Neuronal stem cell (in vitro differentiated cells): ENCODE data around the gene GALNT11.
A peak's percentile ranks its signal among the peaks of the same experiment; 100 is the strongest.
"Not testable (repeated sequence)": the region's sequence is repeated elsewhere in the genome, so short reads cannot be mapped to it uniquely, and the experiment has no call there.

Source experiments
- DNase-seq: peaks from one replicate; pipeline ENCODE4 v3.0.0-alpha.2; 2013; ENCODE audit warnings: low spot score
- H2AFZ ChIP-seq: one replicate; pipeline ENCODE4 v1.6.1; 2013; ENCODE audit warnings: mild to moderate bottlenecking, low read length, inconsistent platforms
- H2AK5ac ChIP-seq: 2 replicates; pipeline ENCODE4 v1.6.1; 2013; ENCODE audit warnings: low read depth, mild to moderate bottlenecking, inconsistent platforms, low read length, moderate library complexity, mixed read lengths
- H2BK120ac ChIP-seq: 2 replicates; pipeline ENCODE4 v1.6.1; 2013; ENCODE audit warnings: low read depth, mild to moderate bottlenecking, inconsistent platforms, low read length, moderate library complexity, mixed read lengths
- H2BK12ac ChIP-seq: one replicate; pipeline ENCODE4 v1.6.1; 2013; ENCODE audit warnings: low read length, inconsistent platforms
- H2BK15ac ChIP-seq: 2 replicates; pipeline ENCODE4 v1.6.1; 2013; ENCODE audit warnings: mild to moderate bottlenecking, low read length, inconsistent platforms, mixed read lengths
- H2BK5ac ChIP-seq: one replicate; pipeline ENCODE4 v1.6.1; 2013; ENCODE audit warnings: inconsistent platforms, mild to moderate bottlenecking, low read length, moderate library complexity
- H3K14ac ChIP-seq: one replicate; pipeline ENCODE4 v1.6.1; 2013; ENCODE audit warnings: low read length, inconsistent platforms
- H3K18ac ChIP-seq: 2 replicates; pipeline ENCODE4 v1.6.1; 2013; ENCODE audit warnings: low read length, inconsistent platforms
- H3K23ac ChIP-seq: 2 replicates; pipeline ENCODE4 v1.6.1; 2013; ENCODE audit warnings: low read depth, mild to moderate bottlenecking, mixed read lengths, low read length, inconsistent platforms; ENCODE audit not compliant: poor library complexity
- H3K27ac ChIP-seq: replicated peaks from 3 replicates; pipeline ENCODE4 v1.5.1; 2013; ENCODE audit warnings: low read length, inconsistent platforms
- H3K27me3 ChIP-seq, 3 experiments: 2 replicates each; pipeline ENCODE4 v1.6.1; 2013; ENCODE audit warnings: low read length in 3 of 3, mild to moderate bottlenecking in 2 of 3, inconsistent platforms in 1 of 3, low read depth in 1 of 3, mixed read lengths in 1 of 3, moderate library complexity in 1 of 3; ENCODE audit not compliant: control insufficient read depth in 3 of 3, insufficient read depth in 3 of 3
- H3K36me3 ChIP-seq, 2 donors: replicated peaks in 1 of 2; 2 replicates each; pipeline ENCODE4 v1.6.1; 2013; ENCODE audit warnings: low read length in 2 of 2; ENCODE audit not compliant: control insufficient read depth in 2 of 2, insufficient read depth in 2 of 2
- H3K4ac ChIP-seq: 2 replicates; pipeline ENCODE4 v1.6.1; 2013; ENCODE audit warnings: inconsistent platforms, mild to moderate bottlenecking, low read length, moderate library complexity
- H3K4me1 ChIP-seq, 2 donors: 1 replicate in 1 of 2; 2 replicates in 1 of 2; pipeline ENCODE4 v1.6.1; 2013; ENCODE audit warnings: low read length in 2 of 2, low read depth in 1 of 2; ENCODE audit not compliant: control insufficient read depth in 2 of 2, insufficient read depth in 1 of 2
- H3K4me2 ChIP-seq: one replicate; pipeline ENCODE4 v1.6.1; 2013; ENCODE audit warnings: mild to moderate bottlenecking, low read length, inconsistent platforms; ENCODE audit not compliant: insufficient read depth, poor library complexity, severe bottlenecking
- H3K4me3 ChIP-seq, 2 donors: 2 replicates each; pipeline ENCODE4 v1.5.1; 2013; ENCODE audit warnings: low read length in 2 of 2, mild to moderate bottlenecking in 2 of 2, inconsistent platforms in 1 of 2, moderate library complexity in 1 of 2
- H3K79me1 ChIP-seq: one replicate; pipeline ENCODE4 v1.6.1; 2013; ENCODE audit warnings: low read depth, mild to moderate bottlenecking, inconsistent platforms, low read length, moderate library complexity
- H3K9ac ChIP-seq: one replicate; pipeline ENCODE4 v1.6.1; 2013; ENCODE audit warnings: mild to moderate bottlenecking, low read depth, low read length, inconsistent platforms; ENCODE audit not compliant: poor library complexity
- H3K9me3 ChIP-seq, 2 donors: replicated peaks in 1 of 2; 2 replicates each; pipeline versions ENCODE3 to v1.6.1; 2013; ENCODE audit warnings: low read length in 2 of 2, mild to moderate bottlenecking in 2 of 2, inconsistent platforms in 1 of 2, low read depth in 1 of 2, mixed read lengths in 1 of 2, moderate library complexity in 1 of 2; ENCODE audit not compliant: control insufficient read depth in 2 of 2, insufficient read depth in 1 of 2
- H4K8ac ChIP-seq: one replicate; pipeline ENCODE4 v1.6.1; 2013; ENCODE audit warnings: low read depth, mild to moderate bottlenecking, inconsistent platforms, low read length, moderate library complexity
- H4K91ac ChIP-seq: one replicate; pipeline ENCODE4 v1.6.1; 2013; ENCODE audit warnings: low read length, low read depth, mild to moderate bottlenecking, inconsistent platforms; ENCODE audit not compliant: poor library complexity
- WGBS, 2 donors: extraction: QIAGEN DNeasy Blood & Tissue Kit; methylation state at CpG; one replicate each; pipeline ENCODE4 v1.1.7; 2013; ENCODE audit warnings: missing lambda C conversion rate in 2 of 2, mixed read lengths in 1 of 2; ENCODE audit not compliant: insufficient read length in 2 of 2, insufficient replicate concordance in 1 of 2; ENCODE audit errors: extremely low coverage in 2 of 2; 5-methylcytosine and 5-hydroxymethylcytosine counted together

Gene GALNT11

DNA sequence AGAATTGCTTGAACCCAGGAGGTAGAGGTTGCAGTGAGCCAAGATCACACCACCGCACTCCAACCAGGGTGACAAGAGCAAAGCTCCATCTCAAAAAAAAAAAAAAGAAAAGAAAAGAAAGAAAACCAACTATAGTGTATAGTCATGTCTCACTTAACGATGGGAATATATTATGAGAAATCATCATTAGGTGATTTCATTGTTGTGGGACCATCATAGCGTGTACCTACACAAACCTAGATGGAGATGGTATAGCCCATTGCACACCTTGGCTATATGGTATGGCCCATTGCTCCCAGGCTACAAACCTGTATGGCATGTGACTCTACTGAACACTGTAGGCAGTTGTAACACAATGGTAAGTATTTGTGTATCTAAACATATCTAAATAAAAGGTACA is 8.5 kb upstream of the GALNT11 start:
- no peak overlapping the region for H3K4ac ChIP-seq
- H3K9me3 ChIP-seq: no peaks in the 10 kb centered on the region
- no peak overlapping the region for H3K14ac ChIP-seq
- H4K91ac ChIP-seq: no peak overlapping the region
- H2AFZ ChIP-seq: no peak overlapping the region
- H2BK5ac ChIP-seq: no peak overlapping the region
- no peak for DNase-seq
- WGBS, 2 donors: no CpG with 5 or more reads among the region's 3 CpGs
- no peak overlapping the region for H3K27ac ChIP-seq
- no peak overlapping the region for H2AK5ac ChIP-seq
- H3K36me3 ChIP-seq: no peaks in the 10 kb centered on the region
- H3K4me1 ChIP-seq: no peaks in the 10 kb centered on the region
- H3K23ac ChIP-seq: no peak overlapping the region
- no peak overlapping the region for H2BK120ac ChIP-seq
- H4K8ac ChIP-seq: no peak overlapping the region
- H3K27me3 ChIP-seq: no peaks in the 10 kb centered on the region
- no peaks in the 10 kb centered on the region for H3K79me1 ChIP-seq
- no peak overlapping the region for H3K4me2 ChIP-seq
- no peak overlapping the region for H2BK12ac ChIP-seq
- H3K18ac ChIP-seq: no peak overlapping the region
- H3K9ac ChIP-seq: no peak overlapping the region
- H2BK15ac ChIP-seq: no peak overlapping the region
- no peak overlapping the region for H3K4me3 ChIP-seq

DNA sequence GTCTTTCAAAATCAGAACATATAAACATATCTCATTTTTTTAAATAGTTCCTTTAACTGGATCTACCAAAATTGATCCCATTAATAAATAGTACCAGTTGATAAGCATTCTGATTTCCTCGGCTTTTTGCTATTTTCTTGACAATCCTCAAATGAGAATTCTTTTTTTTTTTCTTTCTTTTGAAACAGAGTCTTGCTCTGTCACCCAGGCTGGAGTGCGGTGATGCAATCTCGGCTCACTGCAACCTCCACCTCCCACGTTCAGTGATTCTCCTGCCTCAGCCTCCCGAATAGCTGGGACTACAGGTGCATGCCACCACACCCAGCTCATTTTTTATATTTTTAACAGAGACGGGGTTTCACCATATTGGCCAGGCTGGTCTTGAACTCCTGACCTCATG is 7.8 kb upstream of the GALNT11 start:
- not testable (repeated sequence) for H3K79me1 ChIP-seq, H2BK5ac ChIP-seq, H3K4ac ChIP-seq, H4K8ac ChIP-seq, H3K9ac ChIP-seq, H3K4me2 ChIP-seq, H4K91ac ChIP-seq, H3K27ac ChIP-seq, H2AK5ac ChIP-seq, H3K4me1 ChIP-seq, H3K27me3 ChIP-seq, H3K4me3 ChIP-seq, H3K36me3 ChIP-seq, H2BK12ac ChIP-seq, H3K9me3 ChIP-seq, H3K14ac ChIP-seq, H2BK15ac ChIP-seq, H2AFZ ChIP-seq, H2BK120ac ChIP-seq, DNase-seq, H3K23ac ChIP-seq, H3K18ac ChIP-seq
- no CpG with 5 or more reads among the region's 6 CpGs for WGBS, 2 donors

DNA sequence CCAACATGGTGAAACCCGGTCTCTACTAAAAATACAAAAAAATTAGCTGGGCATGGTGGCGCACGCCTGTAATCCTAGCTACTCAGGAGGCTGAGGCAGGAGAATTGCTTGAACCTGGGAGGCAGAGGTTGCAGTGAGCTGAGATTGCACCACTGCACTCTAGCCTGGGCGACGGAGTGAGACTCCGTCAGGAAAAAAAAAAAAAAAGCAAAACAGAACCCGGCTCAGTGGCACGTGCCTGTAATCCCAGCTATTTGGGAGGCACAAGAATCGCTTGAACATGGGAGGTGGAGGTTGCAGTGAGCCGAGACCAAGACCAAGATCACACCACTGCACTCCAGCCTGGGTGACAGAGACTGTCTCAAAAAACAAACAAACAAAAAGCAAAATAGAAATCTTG is 3.7 kb upstream of the GALNT11 start:
- not testable (repeated sequence) for H2BK12ac ChIP-seq, H3K4ac ChIP-seq, H3K4me3 ChIP-seq, H3K9me3 ChIP-seq, H2BK120ac ChIP-seq, H2AFZ ChIP-seq, H2BK15ac ChIP-seq, H3K14ac ChIP-seq, H4K8ac ChIP-seq, H4K91ac ChIP-seq, H3K4me1 ChIP-seq, H2BK5ac ChIP-seq, H3K23ac ChIP-seq, H2AK5ac ChIP-seq, H3K4me2 ChIP-seq, H3K36me3 ChIP-seq, H3K9ac ChIP-seq, H3K18ac ChIP-seq, DNase-seq, H3K79me1 ChIP-seq, H3K27ac ChIP-seq
- peaks cover 0 to 15% (median 0%) of the 10 kb centered on the region in 3 experiments for H3K27me3 ChIP-seq
- WGBS, 2 donors: no CpG with 5 or more reads among the region's 10 CpGs

DNA sequence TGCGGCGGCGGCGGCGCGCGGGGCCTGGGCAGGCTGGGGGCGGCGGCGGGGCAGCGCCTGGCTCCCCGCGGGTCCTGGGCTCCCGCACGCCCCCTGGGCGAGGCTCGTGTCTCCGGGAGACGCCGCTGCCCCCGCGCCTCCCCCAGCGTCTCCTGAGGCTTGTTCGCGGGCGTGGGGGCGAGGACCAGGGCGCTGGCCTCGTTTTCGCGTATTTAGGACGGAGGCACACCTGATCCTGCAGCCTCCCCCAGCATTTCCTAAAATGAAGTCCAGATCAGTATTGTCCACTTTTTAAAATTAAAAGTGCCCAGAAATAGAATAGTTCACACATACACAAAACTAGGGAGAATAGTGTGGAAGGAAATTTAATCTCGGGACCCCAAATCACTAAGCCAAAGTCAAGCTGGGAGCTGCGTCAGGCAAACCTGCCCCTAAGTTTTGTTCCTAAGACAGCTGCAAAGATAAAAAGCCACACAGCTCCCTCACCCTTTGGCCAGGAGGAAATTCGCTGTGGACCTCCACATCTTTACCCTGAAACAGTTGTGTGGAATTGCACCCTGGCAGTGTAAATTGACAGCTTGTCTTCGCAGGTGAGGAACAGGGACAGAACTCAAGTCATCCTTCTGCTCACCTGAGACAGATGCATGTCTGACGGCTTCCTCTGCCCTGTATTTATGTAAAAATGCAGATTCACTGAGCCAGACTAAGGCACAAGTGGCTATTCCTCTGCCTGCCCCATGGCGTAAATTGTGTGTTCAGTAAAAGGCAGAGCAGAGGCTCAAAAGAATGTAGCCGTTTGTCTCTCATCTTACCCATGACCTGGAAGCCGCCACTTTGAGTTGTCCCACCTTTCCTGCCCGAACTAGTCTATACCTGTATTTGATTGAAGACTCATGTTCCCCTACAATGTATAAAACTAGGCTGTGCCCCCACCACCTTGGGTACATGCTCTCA is 740 bp downstream of the GALNT11 start:
- WGBS, 2 donors: no CpG with 5 or more reads among the region's 41 CpGs
- Histone ChIP-seq H3K4me3 (peak overlapping the region; percentile 71 to 98), H3K4ac (no peak overlapping the region), H4K8ac (no peak overlapping the region), H3K4me1 (peaks cover 4% of the 10 kb centered on the region in 2 donors), H3K79me1 (no peaks in the 10 kb centered on the region), H3K27me3 (peaks cover 0 to 15% (median 0%) of the 10 kb centered on the region in 3 experiments), H2AK5ac (no peak overlapping the region), H4K91ac (no peak overlapping the region), H2AFZ (peak overlapping the region; percentile 95), H3K9me3 (no peaks in the 10 kb centered on the region), H2BK5ac (no peak overlapping the region), H3K18ac (peak overlapping the region; percentile 96), H2BK12ac (no peak overlapping the region), H3K36me3 (peaks cover 5 to 22% of the 10 kb centered on the region in 2 donors), H3K14ac (no peak overlapping the region), H3K27ac (peak overlapping the region; percentile 81), H2BK120ac (no peak overlapping the region), H2BK15ac (no peak overlapping the region), H3K4me2 (peak overlapping the region; percentile 83), H3K9ac (peak overlapping the region; percentile 93), H3K23ac (peak overlapping the region; percentile 93)
- DNase-seq: no peak
